CD4-positive, alpha-beta T cell (primary cell): ENCODE measurements around the gene CD82. TPM values are rescaled to one million over a fixed set of nuclear protein-coding genes. Genes with fewer than 3 reads are reported as not detected.

Experiments
- ATAC-seq: fragments of 200-7000 bp; cut with Tn5 transposase; one replicate; pipeline ENCODE4 v1.10.0; 2022; ENCODE audit warnings: mild to moderate bottlenecking; ENCODE audit not compliant: poor library complexity
- CTCF ChIA-PET: fragments of 350-600 bp; sonication (Branson Sonifier 250); formaldehyde crosslinking; loops from one replicate; lab custom pipeline; 2021; ENCODE audit warnings: antibody characterized with exemption, inconsistent platforms; lab: Charles Lee
- POLR2A ChIA-PET: fragments of 350-600 bp; sonication (Branson Sonifier 250); formaldehyde crosslinking; loops from one replicate; lab custom pipeline; 2021; ENCODE audit warnings: antibody characterized with exemption, inconsistent platforms; lab: Charles Lee
- DNase-seq, 14 experiments: peaks; one replicate each; pipeline ENCODE4 v3.0.0-alpha.2; 2013 to 2020; ENCODE audit warnings: mixed read lengths in 2 of 14
- H3K27ac ChIP-seq, 2 donors: one replicate each; pipeline versions ENCODE4 v1.5.1 to v1.7.0; 2013; ENCODE audit warnings: low read length in 2 of 2, low read depth in 1 of 2, mild to moderate bottlenecking in 1 of 2
- H3K27me3 ChIP-seq, 2 experiments: 1 replicate in 1 of 2; 2 replicates in 1 of 2; pipeline versions ENCODE4 v1.6.1 to v1.7.0; 2013; ENCODE audit warnings: low read length in 2 of 2, control low read depth in 1 of 2, mild to moderate bottlenecking in 1 of 2, moderate library complexity in 1 of 2; ENCODE audit not compliant: insufficient read depth in 2 of 2, control insufficient read depth in 1 of 2
- H3K36me3 ChIP-seq: one replicate; pipeline ENCODE4 v1.6.1; 2013; ENCODE audit warnings: low read length, control low read depth; ENCODE audit not compliant: insufficient read depth
- H3K4me1 ChIP-seq: one replicate; pipeline ENCODE4 v1.6.1; 2013; ENCODE audit warnings: low read length, control low read depth; ENCODE audit not compliant: insufficient read depth
- H3K4me3 ChIP-seq: one replicate; pipeline ENCODE4 v1.5.1; 2013; ENCODE audit warnings: mild to moderate bottlenecking, low read length, moderate library complexity
- H3K9me3 ChIP-seq, 2 experiments: 1 replicate in 1 of 2; 2 replicates in 1 of 2; pipeline versions ENCODE4 v1.6.1 to v1.7.0; 2013; ENCODE audit warnings: low read length in 2 of 2, mild to moderate bottlenecking in 2 of 2, control low read depth in 1 of 2, moderate library complexity in 1 of 2; ENCODE audit not compliant: control insufficient read depth in 1 of 2, insufficient read depth in 1 of 2
- H3K27ac Mint-ChIP-seq: one replicate; pipeline ENCODE4 v1.8.0; 2020; ENCODE audit warnings: mixed read lengths
- H3K27me3 Mint-ChIP-seq: one replicate; pipeline ENCODE4 v1.8.0; 2021; ENCODE audit warnings: mixed read lengths
- H3K36me3 Mint-ChIP-seq: one replicate; pipeline ENCODE4 v1.8.0; 2021; ENCODE audit warnings: low read depth, mixed read lengths
- H3K4me1 Mint-ChIP-seq: one replicate; pipeline ENCODE4 v1.8.0; 2021; ENCODE audit warnings: low read depth, mixed read lengths
- H3K4me3 Mint-ChIP-seq: one replicate; pipeline ENCODE4 v1.8.0; 2020; ENCODE audit warnings: mild to moderate bottlenecking, mixed read lengths
- H3K9me3 Mint-ChIP-seq: one replicate; pipeline ENCODE4 v1.8.0; 2020; ENCODE audit warnings: mixed read lengths
- intact Hi-C, 2 experiments: fragments of 100-400 bp; cut with DNase I in 1 of 2; cut with micrococcal nuclease in 1 of 2; formaldehyde crosslinking; loops; one replicate each; pipeline versions ENCODE4 v1.15.1 to v1.9.0; 2023 to 2025; cut with DNase I, micrococcal nuclease
- total RNA-seq, 174 experiments: library from RNA in 2 of 174; stranded (reverse) in 2 of 174; gene quantifications; one replicate each; pipeline ENCODE4 v1.2.3 and lab custom pipeline; 2021 to 2026
- TF ChIP-seq, protein P1 (sequence below): fragments of 200-600 bp; IDR thresholded peaks from one replicate; pipeline ENCODE4 v1.8.0; 2022; ENCODE audit warnings: antibody characterized with exemption, mild to moderate bottlenecking

The CD82 gene
- total RNA-seq, 2 experiments from 2014 or later, result 33.8 to 37.3 TPM

DNA sequence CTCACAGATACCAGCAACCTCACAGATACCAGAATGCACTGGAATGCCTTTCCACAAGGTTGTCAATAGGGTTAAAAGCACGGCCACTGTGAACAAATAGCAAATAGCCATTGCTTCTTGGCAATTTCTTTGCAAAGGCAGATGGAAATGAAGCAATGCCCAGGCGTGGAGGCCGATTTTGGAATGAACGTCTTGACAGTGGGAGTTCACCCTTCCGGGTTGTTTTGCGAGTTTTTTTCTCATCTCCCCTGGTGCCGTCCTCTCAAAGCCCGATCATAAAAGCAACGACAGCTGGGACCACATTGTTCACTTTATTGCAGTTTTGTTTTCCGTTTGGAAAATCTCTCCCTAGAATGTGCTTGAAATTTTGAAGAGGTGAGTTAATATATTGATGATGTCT, 38.0 kb upstream of the CD82 start:
- Histone ChIP-seq H3K27me3 (no peaks in the 10 kb centered on the region), H3K4me1 (peaks cover 15% of the 10 kb centered on the region), H3K4me3 (no peak overlapping the region), H3K36me3 (no peaks in the 10 kb centered on the region), H3K27ac (no peak overlapping the region), H3K9me3 (peaks cover 0 to 3% of the 10 kb centered on the region in 2 experiments)
- Mint-ChIP-seq H3K4me3 (no peak overlapping the region), H3K27ac (no peak overlapping the region), H3K27me3 (peaks cover 10% of the 10 kb centered on the region), H3K36me3 (no peaks in the 10 kb centered on the region), H3K4me1 (peaks cover 5% of the 10 kb centered on the region), H3K9me3 (no peaks in the 10 kb centered on the region)
- DNase-seq (no peak), ATAC-seq (no peak)
- TF ChIP-seq, protein P1, sequence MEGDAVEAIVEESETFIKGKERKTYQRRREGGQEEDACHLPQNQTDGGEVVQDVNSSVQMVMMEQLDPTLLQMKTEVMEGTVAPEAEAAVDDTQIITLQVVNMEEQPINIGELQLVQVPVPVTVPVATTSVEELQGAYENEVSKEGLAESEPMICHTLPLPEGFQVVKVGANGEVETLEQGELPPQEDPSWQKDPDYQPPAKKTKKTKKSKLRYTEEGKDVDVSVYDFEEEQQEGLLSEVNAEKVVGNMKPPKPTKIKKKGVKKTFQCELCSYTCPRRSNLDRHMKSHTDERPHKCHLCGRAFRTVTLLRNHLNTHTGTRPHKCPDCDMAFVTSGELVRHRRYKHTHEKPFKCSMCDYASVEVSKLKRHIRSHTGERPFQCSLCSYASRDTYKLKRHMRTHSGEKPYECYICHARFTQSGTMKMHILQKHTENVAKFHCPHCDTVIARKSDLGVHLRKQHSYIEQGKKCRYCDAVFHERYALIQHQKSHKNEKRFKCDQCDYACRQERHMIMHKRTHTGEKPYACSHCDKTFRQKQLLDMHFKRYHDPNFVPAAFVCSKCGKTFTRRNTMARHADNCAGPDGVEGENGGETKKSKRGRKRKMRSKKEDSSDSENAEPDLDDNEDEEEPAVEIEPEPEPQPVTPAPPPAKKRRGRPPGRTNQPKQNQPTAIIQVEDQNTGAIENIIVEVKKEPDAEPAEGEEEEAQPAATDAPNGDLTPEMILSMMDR, result no peak
- intact Hi-C loops, result no loop called here
- ChIA-PET POLR2A (no interaction called here), CTCF (no interaction called here)

DNA sequence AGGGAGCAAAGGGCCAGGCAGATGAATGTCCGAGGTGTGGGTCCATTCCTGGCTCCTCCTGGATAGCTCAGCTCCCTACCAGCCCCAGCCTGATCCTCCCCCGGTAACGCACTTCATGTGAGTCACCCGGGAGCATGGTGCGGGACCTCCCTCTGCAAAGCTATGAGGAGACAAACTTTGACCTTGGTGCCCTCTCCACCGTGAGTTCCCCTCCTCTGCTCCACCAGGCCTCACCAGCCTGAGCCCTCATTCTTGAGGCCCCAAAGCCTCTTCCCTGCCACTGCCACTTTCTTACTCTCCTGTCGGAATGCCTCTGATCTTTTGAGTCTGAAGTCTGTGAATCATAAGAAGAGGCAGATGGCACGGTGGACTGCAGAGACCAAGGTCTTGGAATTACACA, 37.4 kb upstream of the CD82 start:
- CTCF ChIA-PET, result no interaction called here
- Mint-ChIP-seq H3K27ac (no peak overlapping the region), H3K9me3 (no peaks in the 10 kb centered on the region), H3K27me3 (peaks cover 5% of the 10 kb centered on the region), H3K4me1 (peaks cover 5% of the 10 kb centered on the region), H3K36me3 (no peaks in the 10 kb centered on the region), H3K4me3 (no peak overlapping the region)
- Histone ChIP-seq H3K4me3 (no peak overlapping the region), H3K36me3 (no peaks in the 10 kb centered on the region), H3K9me3 (peaks cover 0 to 3% of the 10 kb centered on the region in 2 experiments), H3K4me1 (peaks cover 15% of the 10 kb centered on the region), H3K27me3 (no peaks in the 10 kb centered on the region), H3K27ac (no peak overlapping the region)
- TF ChIP-seq, protein P1, result no peak
- ATAC-seq, result no peak
- DNase-seq, result no peak
- POLR2A ChIA-PET, result no interaction called here
- intact Hi-C loops, result no loop called here

DNA sequence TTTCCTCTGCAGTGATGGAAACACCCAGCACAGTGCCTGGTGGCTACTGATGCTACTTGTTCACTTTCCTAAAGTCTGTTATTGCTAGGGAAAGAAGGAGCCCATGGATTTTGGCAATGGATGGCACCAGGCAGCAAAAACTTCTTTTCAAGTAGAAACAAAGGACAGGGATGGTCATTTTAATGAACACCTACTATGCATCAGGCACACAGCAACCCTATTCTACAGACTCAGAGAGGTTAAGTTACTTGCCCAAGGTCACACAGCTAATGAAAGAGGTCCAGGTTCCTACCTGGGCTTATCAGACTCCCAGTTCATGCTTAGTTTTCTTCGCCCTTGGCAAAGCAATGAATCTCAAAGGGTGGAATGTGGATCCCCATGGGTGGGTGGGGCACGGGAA, 36.9 kb upstream of the CD82 start:
- TF ChIP-seq, protein P1, result no peak
- POLR2A ChIA-PET, result no interaction called here
- Mint-ChIP-seq H3K27ac (no peak overlapping the region), H3K27me3 (peaks cover 2% of the 10 kb centered on the region), H3K9me3 (no peaks in the 10 kb centered on the region), H3K4me1 (peaks cover 3% of the 10 kb centered on the region), H3K36me3 (no peaks in the 10 kb centered on the region), H3K4me3 (no peak overlapping the region)
- DNase-seq (no peak), ATAC-seq (no peak)
- no peak overlapping the region for H3K4me3 ChIP-seq
- H3K9me3 ChIP-seq, result peaks cover 0 to 3% of the 10 kb centered on the region in 2 experiments
- H3K4me1 ChIP-seq, result peaks cover 13% of the 10 kb centered on the region
- H3K36me3 ChIP-seq, result no peaks in the 10 kb centered on the region
- H3K27me3 ChIP-seq, result no peaks in the 10 kb centered on the region
- CTCF ChIA-PET, result no interaction called here
- H3K27ac ChIP-seq, result no peak overlapping the region
- intact Hi-C loops, result no loop called here
